ENCODE results near the gene RELA.

RELA gene

GRCh38 chr11:65615229-65615949, 47.3 kb downstream of the RELA start, which contains the start of gene PCNX3:
TSS of gene PCNX3 (plus strand) at chr11:65615776. CDS start at chr11:65616312, 536 bp downstream.
- DNase-seq (ENCODE audit: low read depth in 2 of 2, low spot score in 1 of 2): peak; percentile 99 to 100

- DNase-seq (ENCODE audit: low read depth in 2 of 2, low spot score in 1 of 2): no peak
Measured at GRCh38 chr11:65613091-65613928, 49.4 kb downstream of the RELA start.

- no peak for DNase-seq (ENCODE audit: low read depth in 2 of 2, low spot score in 1 of 2)
Measured at GRCh38 chr11:65612691-65613090, 50.0 kb downstream of the RELA start.

GRCh38 chr11:65611758-65612603, 50.7 kb downstream of the RELA start:
- DNase-seq (ENCODE audit: low read depth in 2 of 2, low spot score in 1 of 2): no peak

- DNase-seq (ENCODE audit: low read depth in 2 of 2, low spot score in 1 of 2): no peak
Measured at GRCh38 chr11:65611028-65611757, 51.5 kb downstream of the RELA start.

- no peak for DNase-seq (ENCODE audit: low read depth in 2 of 2, low spot score in 1 of 2)
Measured at GRCh38 chr11:65610404-65610803, 52.3 kb downstream of the RELA start.

GRCh38 chr11:65609665-65610064, 53.1 kb downstream of the RELA start:
- DNase-seq (ENCODE audit: low read depth in 2 of 2, low spot score in 1 of 2): no peak

GRCh38 chr11:65609229-65609628, 53.5 kb downstream of the RELA start:
- no peak for DNase-seq (ENCODE audit: low read depth in 2 of 2, low spot score in 1 of 2)

GRCh38 chr11:65607614-65608426, 54.9 kb downstream of the RELA start:
- DNase-seq (ENCODE audit: low read depth in 2 of 2, low spot score in 1 of 2): no peak

GRCh38 chr11:65606876-65607613, 55.7 kb downstream of the RELA start:
- DNase-seq (ENCODE audit: low read depth in 2 of 2, low spot score in 1 of 2): no peak

GRCh38 chr11:65604258-65604657, 58.5 kb downstream of the RELA start:
- DNase-seq (ENCODE audit: low read depth in 2 of 2, low spot score in 1 of 2): no peak

All from stimulated activated CD8-positive, alpha-beta memory T cell treated with anti-CD3 and anti-CD28 coated beads, Interleukin-4, amount 100 ng/mL, for 4 hours (primary cell).